Left lobe of liver (tissue), 2 donors: ENCODE measurements around the gene PPARD. TPM values are rescaled to one million over a fixed set of nuclear protein-coding genes. Genes with fewer than 3 reads are reported as not detected.

Experiments used
- ATAC-seq: fragments of 200-7000 bp; cut with Tn5 transposase; one replicate; pipeline ENCODE4 v1.9.1; 2020; ENCODE audit warnings: mild to moderate bottlenecking, moderate library complexity
- DNase-seq: peaks from one replicate; pipeline ENCODE4 v3.0.0-alpha.2; 2020; ENCODE audit warnings: low spot score
- total RNA-seq: library from RNA; stranded (reverse); gene quantifications from one replicate; pipeline ENCODE4 v1.2.1, GENCODE V29; 2021
- donor health status: DM: no; HTN: no; CAD: no; lungs with moderate emphysema.
- donor health status: DM: no; HTN: yes; CAD: no.

PPARD gene
- total RNA-seq, 1 donor from 2014 or later, result 10.8 TPM

- ATAC-seq (peak; percentile 15), DNase-seq (no peak)
Measured at GRCh38 chr6:35463292-35463691, 120.9 kb downstream of the PPARD start.

GRCh38 chr6:35465646-35466045 lies 123.3 kb downstream of the PPARD start:
- no peak for DNase-seq
- ATAC-seq, result no peak

GRCh38 chr6:35468181-35468979 lies 126.0 kb downstream of the PPARD start, which contains the start of gene RPL10A:
Gene RPL10A (plus strand): TSS chr6:35468401. CDS start chr6:35468435, 34 bp downstream.
- DNase-seq (peak; percentile 98), ATAC-seq (peak; percentile 91)

GRCh38 chr6:35468980-35469750 lies 126.8 kb downstream of the PPARD start:
- ATAC-seq, result peak; percentile 22
- no peak for DNase-seq

GRCh38 chr6:35469751-35470662 lies 127.6 kb downstream of the PPARD start:
- no peak for ATAC-seq
- DNase-seq, result no peak

GRCh38 chr6:35470663-35471120 lies 128.3 kb downstream of the PPARD start:
- DNase-seq (no peak), ATAC-seq (no peak)

GRCh38 chr6:35471836-35472345 lies 129.5 kb downstream of the PPARD start:
- ATAC-seq, result no peak

GRCh38 chr6:35473075-35473849 lies 130.9 kb downstream of the PPARD start:
- ATAC-seq (no peak), DNase-seq (no peak)

More at GRCh38 chr6:35471836-35472345, 129.5 kb downstream of the PPARD start:
- DNase-seq, result no peak

- DNase-seq, result no peak
- ATAC-seq, result no peak
Measured at GRCh38 chr6:35473850-35474130, 131.4 kb downstream of the PPARD start.

GRCh38 chr6:35474131-35474941 lies 132.0 kb downstream of the PPARD start:
- ATAC-seq, result peak; percentile 3
- DNase-seq, result no peak

- ATAC-seq (no peak), DNase-seq (no peak)
Measured at GRCh38 chr6:35474942-35475570, 132.7 kb downstream of the PPARD start.

GRCh38 chr6:35475573-35475972 lies 133.2 kb downstream of the PPARD start:
- ATAC-seq, result no peak
- no peak for DNase-seq

GRCh38 chr6:35476004-35476403 lies 133.6 kb downstream of the PPARD start:
- ATAC-seq (no peak), DNase-seq (no peak)

GRCh38 chr6:35477028-35477427 lies 134.7 kb downstream of the PPARD start:
- no peak for DNase-seq
- ATAC-seq, result no peak

Other genes with a start within 250 kb of the PPARD start
- gene TCP11, start 201.2 kb upstream of the PPARD start, total RNA-seq, result not detected
- gene SCUBE3, start 128.6 kb upstream of the PPARD start, total RNA-seq, result 0.03 TPM
- 20.1 TPM for gene ZNF76, start 82.8 kb upstream of the PPARD start, total RNA-seq
- gene DEF6, start 44.7 kb upstream of the PPARD start, total RNA-seq, result 1.5 TPM
- 1.1 TPM for gene FANCE, start 109.8 kb downstream of the PPARD start, total RNA-seq
- 411 TPM for gene RPL10A, start 125.8 kb downstream of the PPARD start, total RNA-seq
- gene TEAD3, start 154.5 kb downstream of the PPARD start, total RNA-seq, result 6.3 TPM
- gene TULP1, start 170.3 kb downstream of the PPARD start, total RNA-seq, result not detected